ENCODE measurements around the gene CDIPT.
"Not testable (repeated sequence)": the region's sequence is repeated elsewhere in the genome, so short reads cannot be mapped to it uniquely, and the experiment has no call there.

The CDIPT gene

DNA sequence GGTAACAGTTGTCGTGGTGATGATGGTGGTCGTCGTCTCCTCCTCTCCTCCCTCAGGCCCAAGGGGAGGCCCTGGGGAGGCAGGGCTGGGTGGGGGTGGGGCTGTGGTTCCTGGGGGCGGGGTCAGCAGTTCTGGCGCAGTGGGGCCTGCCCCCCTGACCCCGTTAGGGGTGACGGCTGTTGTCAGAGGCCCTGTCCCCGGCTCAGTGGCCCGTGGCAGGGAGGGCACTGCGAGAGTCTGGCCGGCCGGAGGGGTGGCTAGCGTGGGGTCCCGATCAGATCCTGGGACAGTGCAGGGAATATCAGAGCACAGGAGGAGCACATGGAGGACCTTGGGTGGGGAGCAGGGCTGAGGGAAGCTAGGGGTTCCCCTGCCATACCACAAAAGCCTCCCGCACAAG, 33.8 kb upstream of the CDIPT start:
- no peak for DNase-seq (ENCODE audit: low read depth in 3 of 3)

DNA sequence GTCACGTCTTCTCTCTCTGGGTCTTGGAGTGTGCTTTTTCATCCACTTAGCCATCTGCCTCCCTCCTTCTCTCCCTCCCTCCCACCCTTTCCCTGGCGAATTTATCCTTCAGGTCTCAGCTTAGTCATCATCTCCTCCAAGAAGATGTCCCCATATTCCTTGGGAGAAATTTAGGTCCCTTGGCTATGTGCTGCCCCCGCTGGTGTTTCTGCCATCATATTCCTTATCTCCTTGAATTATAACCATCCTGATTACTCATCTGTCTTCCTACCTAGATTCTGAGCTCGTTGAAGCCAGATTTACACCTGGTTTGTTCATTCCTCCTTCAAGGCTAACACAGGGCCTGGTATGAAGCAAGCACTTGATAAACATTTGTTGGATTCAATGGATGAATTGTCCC, 31.3 kb upstream of the CDIPT start:
- no peak for DNase-seq (ENCODE audit: low read depth in 3 of 3)

DNA sequence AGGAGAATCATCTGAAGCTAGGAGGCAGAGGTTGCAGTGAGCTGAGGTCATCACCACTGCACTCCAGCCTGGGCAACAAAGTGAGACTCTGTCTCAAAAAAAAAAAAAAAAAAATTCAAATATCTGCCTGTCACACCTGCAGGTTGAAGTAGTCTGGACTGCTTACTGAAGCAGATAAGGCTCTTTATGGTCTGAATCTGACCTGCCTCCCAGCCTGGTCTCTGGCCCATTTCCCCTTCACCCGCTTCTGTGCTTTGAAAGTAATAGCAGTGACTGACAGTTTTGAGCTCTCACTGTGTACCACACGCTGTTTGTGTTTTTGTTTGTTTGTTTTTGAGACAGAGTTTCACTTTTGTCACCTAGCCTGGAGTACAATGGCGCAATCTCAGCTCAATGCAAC, 30.5 kb upstream of the CDIPT start:
- no peak for DNase-seq (ENCODE audit: low read depth in 3 of 3)

DNA sequence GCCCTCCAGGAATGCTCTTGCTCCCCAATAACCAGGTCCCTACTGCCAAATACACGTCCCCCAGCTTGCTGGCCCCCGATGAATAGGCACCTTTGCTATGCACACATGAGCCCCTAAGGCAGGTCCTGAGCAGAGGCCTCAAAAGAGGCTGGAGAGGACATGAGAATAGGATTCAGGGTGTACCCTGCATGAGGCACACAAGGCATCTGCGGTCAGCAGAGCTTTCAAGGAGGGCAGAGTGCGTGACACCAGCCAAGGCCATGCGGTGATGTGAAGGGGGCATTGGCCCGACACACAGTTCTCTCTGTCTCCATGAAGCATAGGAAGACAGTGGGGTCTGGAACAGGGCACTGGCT, 29.4 kb upstream of the CDIPT start:
- no peak for DNase-seq (ENCODE audit: low read depth in 3 of 3)

DNA sequence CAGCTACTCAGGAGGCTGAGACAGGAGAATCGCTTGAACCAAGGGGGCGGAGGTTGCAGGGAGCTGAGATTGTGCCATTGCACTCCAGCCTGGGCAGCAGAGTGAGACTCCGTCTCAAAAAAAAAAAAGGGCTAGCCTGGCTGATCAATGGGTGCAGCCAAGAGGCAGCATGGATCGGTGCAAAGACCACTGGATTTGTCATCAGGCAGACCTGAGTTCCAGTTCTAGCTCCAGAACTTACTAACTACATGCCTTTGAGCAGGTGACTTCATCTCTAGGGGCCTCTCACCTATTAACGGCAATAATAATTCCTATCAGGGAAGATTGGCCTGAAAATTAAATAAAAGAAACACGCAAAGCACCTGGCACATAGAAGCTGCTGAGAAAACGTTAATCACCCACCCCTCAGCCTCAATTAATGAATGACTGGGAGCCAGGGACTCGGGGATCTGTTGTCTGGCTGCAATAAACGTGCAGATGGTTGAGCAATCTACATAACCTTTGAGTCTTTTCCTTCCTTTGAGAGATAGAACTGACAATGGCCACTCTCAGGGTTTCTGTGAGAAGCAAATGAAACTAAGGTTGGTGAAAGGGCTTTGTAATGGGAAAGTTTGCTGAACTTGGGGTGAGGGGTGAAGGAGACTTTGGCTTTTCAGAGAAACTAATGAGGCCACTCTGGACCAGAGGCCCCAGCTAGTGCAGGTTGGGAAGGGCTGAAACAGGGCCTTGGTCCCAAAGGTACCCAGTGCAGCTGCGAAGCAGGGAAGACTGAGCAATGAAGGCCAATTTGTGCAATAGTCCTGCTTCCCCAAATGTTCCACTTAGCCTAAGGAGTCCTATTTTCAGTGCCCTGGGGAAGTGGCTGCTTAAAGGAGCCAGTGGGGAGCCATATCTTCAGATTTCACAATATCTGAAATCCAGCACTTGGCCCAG, 28.8 kb upstream of the CDIPT start:
- DNase-seq (ENCODE audit: low read depth in 3 of 3) = no peak

DNA sequence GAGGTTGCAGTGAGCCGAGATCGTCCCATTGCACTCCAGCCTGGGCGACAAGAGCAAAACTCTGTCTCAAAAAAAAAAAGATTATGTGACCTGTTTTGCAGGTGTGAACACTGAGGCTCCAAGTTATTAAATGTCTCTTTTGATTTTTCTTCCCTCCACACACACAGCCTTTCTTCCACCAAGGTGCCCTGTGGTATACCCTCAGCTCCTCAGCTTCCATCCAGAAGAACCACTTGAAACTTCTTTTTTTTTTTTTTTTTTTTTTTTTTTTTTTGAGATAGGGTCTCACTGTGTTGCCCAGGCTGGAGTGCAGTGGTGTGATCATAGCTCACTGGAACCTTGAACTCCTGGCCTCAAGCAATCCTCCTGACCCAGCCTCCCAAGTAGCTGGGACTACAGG, 26.3 kb upstream of the CDIPT start:
- DNase-seq (ENCODE audit: low read depth in 3 of 3) = not testable (repeated sequence)

DNA sequence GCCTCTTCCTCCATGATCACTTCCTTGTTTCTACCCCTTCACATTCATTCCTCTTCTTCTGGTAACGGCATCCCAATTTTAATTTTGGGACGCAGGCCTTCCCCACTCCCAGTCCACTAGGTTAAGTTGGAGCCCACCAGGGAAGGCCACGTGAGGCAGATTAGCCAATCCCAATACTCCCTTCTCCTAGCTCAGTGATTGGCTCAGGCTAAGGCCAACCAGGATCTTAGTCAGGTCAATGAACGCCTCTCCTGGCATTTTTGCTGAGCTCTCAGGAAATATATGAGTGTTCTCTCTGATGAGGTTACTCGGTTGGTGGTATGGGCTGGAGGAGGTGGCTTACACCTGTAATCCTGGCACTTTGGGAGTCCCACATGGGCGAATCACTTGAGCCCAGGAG, 21.0 kb upstream of the CDIPT start:
- no peak for DNase-seq (ENCODE audit: low read depth in 3 of 3)

DNA sequence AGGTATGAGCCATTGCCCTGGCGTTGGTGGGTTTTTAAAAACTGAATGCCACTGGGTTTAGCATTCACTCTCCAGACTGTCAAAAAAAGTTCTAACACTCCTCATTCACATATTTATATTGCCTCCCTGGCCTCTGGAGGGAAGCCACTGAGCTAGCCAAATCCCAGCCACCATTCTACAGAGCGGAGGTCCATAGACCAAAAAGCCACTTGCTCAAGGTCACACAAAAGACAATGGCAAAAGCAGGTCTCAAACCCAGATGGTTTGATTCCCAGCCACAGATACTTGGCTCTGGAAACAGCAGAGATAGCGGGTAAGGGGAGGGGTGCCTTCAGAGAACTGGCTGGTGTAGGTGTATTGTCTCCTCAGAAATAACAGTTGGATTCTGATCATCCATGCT, 18.0 kb upstream of the CDIPT start:
- DNase-seq (ENCODE audit: low read depth in 3 of 3) = no peak

DNA sequence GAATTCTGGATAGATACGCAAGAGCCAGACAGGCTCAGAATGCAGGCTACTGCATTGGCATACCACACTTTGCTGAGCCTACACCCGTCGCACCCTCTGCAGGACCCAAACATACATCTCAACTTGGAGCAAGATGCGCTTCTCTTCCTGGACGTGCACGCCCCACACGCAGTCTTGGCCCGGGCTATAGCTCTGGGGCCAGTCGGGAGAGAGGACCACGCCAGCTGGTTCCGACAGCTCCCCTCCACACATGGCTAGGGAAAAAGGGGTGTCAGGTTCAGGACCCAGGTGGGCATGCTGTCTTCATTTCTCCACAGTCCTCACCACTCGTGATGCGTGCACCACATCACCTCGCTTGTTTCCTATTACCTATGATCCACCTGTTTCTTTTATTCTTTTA, 15.1 kb upstream of the CDIPT start:
- DNase-seq (ENCODE audit: low read depth in 3 of 3) = no peak

DNA sequence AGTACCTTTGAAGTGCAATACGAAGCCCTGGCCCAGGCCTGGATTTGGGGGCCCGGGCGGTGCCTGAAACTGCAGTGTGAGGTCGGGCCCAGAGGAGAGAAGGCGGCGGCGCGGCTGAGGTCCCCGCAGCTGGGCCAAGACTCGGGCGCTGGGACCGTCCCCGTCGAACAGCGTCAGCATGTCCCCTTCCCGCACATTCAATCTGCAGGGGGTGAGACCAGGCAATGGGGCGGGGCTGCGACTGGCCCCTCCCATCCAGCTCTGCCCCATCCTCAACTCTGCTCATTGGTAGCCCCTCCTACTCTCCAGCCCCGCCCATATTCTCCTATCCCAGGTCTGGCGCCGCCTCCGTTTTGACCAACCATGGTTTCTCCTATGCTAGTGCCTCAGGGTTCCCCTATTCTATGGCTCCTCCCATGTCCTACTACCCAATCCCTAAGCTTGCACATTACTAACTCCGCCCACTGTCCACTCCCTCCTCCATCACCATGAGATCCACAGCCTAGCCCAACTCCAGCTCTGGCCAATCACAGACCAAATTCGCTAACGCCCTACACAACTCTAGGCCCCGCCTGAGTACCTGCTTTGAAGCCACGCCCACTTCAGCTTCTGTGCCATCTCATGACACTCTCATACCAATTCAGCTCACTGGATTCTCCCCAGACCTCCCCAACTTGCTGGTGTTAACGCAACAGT, 14.4 kb upstream of the CDIPT start:
- DNase-seq (ENCODE audit: low read depth in 3 of 3) = peak in 2 of 3 experiments; percentile 7 to 16

DNA sequence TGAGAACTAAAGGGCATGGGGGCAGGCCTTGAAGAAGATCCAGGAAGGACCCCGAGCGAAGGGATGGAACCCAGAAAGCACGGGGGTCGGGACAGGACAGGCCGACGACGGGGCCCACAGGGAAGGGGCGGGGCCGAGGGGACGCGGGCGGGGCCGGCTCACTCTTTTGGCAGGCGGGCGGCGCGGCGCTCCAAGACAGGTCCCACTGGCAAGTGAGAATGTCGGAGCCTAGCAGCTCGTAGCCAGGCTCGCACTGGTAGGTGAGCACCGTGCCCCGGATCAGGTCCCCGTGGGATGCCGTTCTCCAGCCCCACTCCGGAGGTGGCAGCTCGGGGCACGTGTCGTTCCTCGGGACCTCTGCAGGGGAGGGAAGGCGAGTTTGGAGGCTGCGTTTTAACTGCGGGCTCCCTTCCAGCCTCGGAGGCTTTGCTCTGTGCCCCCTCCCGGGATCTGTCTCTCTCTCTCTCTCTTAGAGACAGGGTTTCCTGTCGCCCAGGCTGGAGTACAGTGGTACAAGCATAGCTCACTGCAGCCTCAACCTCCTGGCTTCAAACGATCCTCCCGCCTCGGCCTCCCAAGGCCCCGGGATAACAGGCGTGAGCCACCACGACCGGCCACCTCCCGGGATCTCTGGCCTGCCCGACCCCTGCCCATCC, 13.7 kb upstream of the CDIPT start:
- DNase-seq (ENCODE audit: low read depth in 3 of 3) = peak in 1 of 3 experiments; percentile 7

DNA sequence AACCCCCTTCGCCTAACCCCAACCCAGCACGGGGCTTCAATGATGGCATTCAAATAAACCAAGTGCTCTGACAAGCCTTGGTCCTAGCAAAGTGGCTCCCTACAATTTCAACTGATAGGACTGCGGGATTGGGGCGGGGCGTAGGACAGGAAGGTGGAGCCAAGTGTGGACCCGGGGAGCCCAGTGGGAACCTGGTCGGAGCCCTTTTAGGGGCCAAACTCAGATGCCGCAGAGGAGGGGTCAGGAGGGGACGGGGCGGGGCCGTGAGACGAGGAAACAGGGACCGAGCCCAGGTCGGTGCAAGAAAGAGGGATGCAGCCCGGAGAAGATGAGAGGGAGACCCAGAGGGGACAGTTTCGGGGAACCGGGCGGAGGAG, 13.2 kb upstream of the CDIPT start:
- DNase-seq (ENCODE audit: low read depth in 3 of 3) = no peak

DNA sequence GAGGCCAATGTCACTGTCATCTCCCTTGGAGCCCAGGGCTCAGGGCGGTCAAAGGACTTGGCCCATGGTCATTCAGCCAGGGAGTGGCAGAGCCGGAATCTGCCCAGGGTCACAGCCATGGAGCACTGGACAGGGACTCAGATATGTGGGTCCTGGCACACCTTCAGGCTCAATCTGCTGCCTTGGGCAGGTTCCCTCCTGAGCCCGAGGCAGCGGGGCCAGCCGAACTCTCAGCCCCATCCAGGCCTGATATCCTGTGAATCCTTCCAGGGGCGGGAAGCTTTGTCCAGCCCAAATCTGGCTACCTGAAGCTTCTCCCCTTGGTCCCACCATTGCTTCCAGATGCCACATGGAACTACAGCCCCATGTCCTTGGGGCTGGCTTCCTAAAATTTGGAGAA, 12.2 kb upstream of the CDIPT start:
- no peak for DNase-seq (ENCODE audit: low read depth in 3 of 3)

DNA sequence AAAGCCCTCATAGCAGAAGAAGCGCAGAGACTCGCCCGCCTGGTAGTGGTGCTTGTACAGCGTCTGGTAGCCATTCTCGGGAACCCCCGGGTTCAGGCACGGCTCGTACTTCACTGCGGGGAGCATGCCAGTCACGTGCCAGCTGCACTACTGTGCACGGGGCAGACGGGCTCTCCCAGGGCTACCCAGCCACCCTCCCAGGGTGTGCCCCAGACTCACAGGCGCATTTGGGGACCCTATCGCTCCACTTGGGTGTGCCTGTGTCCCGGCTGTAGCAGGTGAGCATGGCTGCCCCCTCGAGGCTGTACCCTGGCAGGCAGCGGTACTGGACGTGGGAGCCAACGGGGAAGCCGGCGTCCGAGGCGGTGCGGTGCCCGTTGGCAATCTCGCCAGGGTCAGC, 10.3 kb upstream of the CDIPT start:
- DNase-seq (ENCODE audit: low read depth in 3 of 3) = no peak

DNA sequence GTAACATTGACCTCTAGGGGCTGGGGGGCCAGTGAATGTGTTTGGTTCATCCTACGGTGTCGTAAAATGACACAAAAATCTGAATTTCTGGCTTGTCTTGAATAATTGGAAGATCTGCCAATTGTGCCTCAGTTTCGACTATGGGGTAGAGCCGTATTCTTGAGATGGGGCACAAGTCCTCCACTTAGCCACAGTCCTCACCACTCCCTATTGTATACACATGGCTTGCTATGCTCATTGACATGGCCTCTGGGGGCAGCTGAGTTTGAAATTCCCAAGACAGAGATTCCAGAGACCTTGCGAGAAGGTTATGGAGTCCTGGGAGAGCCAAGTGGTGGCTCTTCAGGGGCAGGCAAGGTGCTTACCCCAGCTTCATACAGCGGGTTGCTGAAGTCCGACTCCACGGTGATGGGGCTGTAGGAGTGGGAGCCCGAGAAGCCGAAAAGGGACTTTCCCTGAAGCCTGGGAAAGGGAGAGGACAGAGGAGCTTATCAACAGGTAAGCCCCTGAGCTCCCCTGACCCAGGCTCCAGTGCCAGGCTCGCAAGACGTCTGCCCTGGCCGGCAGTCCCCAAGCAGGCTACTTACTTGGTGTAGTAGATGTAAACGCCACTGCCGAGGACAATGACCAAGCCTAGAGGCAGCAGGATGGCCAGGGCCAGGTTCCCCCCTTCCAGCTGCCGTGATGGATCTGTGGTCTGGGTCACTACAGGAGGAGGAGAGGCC, 9.0 kb upstream of the CDIPT start:
- DNase-seq (ENCODE audit: low read depth in 3 of 3) = no peak

DNA sequence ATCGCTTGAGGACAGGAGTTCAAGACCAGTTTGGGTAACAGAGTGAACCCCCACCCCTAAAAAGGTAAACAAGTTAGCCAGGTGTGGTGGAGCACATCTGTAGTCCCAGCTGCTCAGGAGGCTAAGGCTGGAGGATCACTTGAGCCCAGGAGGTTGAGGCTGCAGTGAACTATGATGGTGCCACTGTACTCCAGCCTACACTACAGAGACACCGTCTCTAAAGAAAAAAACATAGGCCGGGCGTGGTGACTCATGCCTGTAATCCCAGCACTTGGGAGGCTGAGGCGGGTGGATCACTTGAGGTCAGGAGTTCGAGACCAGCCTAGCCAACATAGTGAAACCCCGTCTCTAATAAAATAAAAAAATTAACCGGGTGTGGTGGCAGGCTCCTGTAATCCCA, 6.0 kb upstream of the CDIPT start:
- not testable (repeated sequence) for DNase-seq (ENCODE audit: low read depth in 3 of 3)

DNA sequence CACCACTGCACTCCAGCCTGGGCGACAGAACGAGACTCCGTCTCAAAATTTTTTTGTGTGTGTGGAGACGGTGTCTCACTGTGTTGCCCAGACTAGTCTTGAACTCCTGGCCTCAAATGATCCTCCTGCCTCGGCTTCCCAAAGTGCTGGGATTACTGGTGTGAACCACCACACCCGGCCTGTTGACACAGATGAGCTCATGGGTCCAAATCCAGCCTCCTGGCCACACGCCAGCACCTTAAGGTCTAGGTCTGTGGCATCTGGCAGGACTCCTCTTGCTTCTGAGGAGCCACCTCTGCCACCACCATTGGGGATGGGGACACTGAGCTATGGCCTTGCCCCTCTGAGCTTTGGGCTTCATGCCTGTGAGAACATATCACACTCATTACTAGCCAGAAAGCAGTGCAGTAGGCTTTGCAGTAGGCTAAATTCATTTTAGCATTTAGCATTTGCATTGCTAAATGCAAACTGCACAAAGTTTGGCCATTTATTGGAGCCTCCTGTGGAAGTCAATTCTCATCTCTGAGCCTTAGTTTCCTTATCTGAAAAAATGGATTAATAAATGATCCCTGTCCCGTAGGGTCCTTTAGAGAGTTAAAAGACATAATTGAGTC, 5.5 kb upstream of the CDIPT start:
- DNase-seq (ENCODE audit: low read depth in 3 of 3) = no peak

DNA sequence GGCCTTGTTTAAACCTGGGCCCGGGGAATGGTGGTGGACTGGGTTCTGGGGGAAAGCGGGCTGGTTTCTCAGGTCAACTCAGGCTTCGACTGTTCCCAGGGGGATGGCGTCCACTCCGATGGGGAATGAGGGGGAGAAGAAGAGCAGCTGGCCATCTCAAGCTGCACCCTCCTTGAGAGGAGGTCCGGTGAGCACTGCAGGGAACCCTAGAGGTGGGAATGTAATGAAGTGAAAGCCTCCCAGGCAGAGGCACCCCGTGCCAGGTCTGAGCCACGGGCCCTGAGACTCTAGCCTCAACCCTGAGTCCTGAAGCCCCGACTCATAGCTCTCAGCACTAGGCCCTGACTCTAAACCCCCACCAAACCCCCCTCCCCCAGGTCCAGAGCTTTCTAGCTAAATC, 1.2 kb upstream of the CDIPT start:
- no peak for DNase-seq (ENCODE audit: low read depth in 3 of 3)

DNA sequence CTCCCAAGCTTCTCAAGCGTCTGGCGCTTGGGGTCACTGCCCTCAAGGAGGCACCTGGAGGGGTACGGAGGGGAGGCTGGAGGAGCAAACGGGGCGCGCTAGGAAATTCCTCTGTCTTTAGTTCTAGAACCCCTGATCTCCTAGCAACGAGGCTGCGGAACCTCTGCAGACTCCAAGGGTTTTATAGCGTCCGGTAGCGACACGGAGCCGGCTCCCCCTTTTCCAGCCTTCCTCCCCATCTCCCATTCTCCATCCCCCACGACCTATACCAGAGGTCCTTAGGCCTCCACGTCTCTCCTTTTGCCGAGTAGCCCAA, 601 bp upstream of the CDIPT start:
- DNase-seq (ENCODE audit: low read depth in 3 of 3) = no peak

DNA sequence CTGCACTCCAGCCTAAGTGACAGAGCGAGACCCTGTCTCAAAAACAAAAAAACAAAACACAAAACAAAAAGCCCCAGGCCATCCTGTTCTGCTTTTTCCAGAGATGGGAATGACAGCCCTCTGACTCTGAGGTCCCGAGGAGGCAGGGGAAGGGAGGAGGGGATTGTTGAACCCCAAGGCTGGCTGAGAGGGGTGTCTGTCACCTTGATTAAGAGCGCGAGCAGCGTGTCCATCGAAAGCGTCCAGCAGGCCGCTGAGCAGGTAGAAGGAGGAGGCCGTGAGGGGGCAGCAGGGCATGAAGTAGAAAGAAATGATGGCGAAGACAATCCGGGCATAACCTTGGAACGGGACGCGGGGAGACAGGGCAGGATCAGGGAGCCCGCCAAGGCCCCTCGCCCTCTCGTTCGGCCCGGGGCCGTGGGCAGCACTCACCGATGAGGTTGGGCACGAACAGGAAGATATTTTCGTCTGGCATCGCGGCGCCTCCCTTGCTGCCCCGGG, 593 bp downstream of the CDIPT start:
- no peak for DNase-seq (ENCODE audit: low read depth in 3 of 3)

DNA sequence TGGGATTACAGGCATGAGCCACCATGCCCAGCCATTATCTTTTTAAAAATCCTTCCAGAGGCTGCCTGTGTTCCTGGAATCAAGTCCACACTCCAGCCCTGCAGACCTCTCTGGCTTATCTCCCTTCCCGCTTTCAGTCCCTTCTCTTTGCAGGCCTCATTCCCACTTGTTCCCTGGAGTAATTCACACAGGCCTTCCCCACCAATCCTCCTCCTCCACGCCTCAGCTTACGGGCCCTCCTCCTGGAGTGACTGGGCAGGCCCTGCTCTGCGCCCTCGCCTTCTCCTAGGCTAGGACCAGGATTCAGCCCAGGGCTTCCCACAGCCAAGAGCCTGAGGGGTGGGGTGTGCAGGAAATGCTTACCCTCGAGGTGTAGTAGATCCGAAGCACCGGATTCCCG, 2.8 kb downstream of the CDIPT start:
- no peak for DNase-seq (ENCODE audit: low read depth in 3 of 3)

DNA sequence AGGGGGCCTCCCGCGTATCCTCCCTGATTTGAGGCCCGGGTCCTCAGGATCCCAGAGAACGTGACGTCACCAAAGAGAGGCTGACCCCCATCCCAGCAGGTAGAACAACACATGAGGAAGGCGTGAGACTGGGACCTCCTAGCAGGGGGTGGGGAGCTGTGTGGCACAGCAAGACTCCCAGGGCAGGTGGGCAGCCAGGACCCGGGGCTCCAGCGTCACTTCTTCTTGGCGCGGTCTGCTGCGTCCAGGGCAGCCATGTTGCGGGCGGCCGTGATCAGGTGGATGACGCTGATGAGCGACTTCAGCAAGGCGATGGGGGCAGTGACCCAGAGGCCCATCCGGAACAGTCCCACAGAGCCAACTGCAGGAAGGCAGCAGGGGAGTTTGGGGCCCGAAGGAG, 4.1 kb downstream of the CDIPT start:
- no peak for DNase-seq (ENCODE audit: low read depth in 3 of 3)
